NAMALWA (cell line): ENCODE results near the gene TAS2R60.
"Not testable (repeated sequence)": the region's sequence is repeated elsewhere in the genome, so short reads cannot be mapped to it uniquely, and the experiment has no call there.

Experiments
- DNase-seq: peaks from one replicate; pipeline ENCODE4 v3.0.0-alpha.2; 2015; ENCODE audit warnings: low spot score

The TAS2R60 gene

GRCh38 chr7:143411976-143412708 lies 31.1 kb upstream of the TAS2R60 start:
- no peak for DNase-seq

- no peak for DNase-seq
These were observed 30.1 kb upstream of the TAS2R60 start for GRCh38 chr7:143413123-143413522.

GRCh38 chr7:143415209-143415608 lies 28.0 kb upstream of the TAS2R60 start:
- DNase-seq: not testable (repeated sequence)

- no peak for DNase-seq
These were observed 27.4 kb upstream of the TAS2R60 start for GRCh38 chr7:143415742-143416397.

GRCh38 chr7:143416565-143417149 lies 26.6 kb upstream of the TAS2R60 start:
- peak; percentile 77 for DNase-seq

GRCh38 chr7:143417734-143418383 lies 25.4 kb upstream of the TAS2R60 start:
- no peak for DNase-seq

- no peak for DNase-seq
These were observed 24.4 kb upstream of the TAS2R60 start for GRCh38 chr7:143418681-143419458.

- DNase-seq: no peak
These were observed 23.4 kb upstream of the TAS2R60 start for GRCh38 chr7:143419880-143420279.

- DNase-seq: not testable (repeated sequence)
These were observed 22.6 kb upstream of the TAS2R60 start for GRCh38 chr7:143420624-143421023.

GRCh38 chr7:143422033-143422432 lies 21.2 kb upstream of the TAS2R60 start:
- no peak for DNase-seq

GRCh38 chr7:143424476-143424875 lies 18.8 kb upstream of the TAS2R60 start:
- not testable (repeated sequence) for DNase-seq

- no peak for DNase-seq
These were observed 16.6 kb upstream of the TAS2R60 start for GRCh38 chr7:143426479-143427142.

- DNase-seq: no peak
These were observed 13.2 kb upstream of the TAS2R60 start for GRCh38 chr7:143429770-143430698.

GRCh38 chr7:143431109-143431508 lies 12.1 kb upstream of the TAS2R60 start:
- no peak for DNase-seq

GRCh38 chr7:143433759-143434158 lies 9.5 kb upstream of the TAS2R60 start:
- DNase-seq: no peak

GRCh38 chr7:143434660-143435059 lies 8.6 kb upstream of the TAS2R60 start:
- no peak for DNase-seq

GRCh38 chr7:143435266-143435665 lies 8.0 kb upstream of the TAS2R60 start:
- no peak for DNase-seq

GRCh38 chr7:143436325-143436946 lies 6.8 kb upstream of the TAS2R60 start:
- DNase-seq: peak; percentile 30

GRCh38 chr7:143437578-143437977 lies 5.7 kb upstream of the TAS2R60 start:
- no peak for DNase-seq

- DNase-seq: no peak
These were observed 3.4 kb upstream of the TAS2R60 start for GRCh38 chr7:143439866-143440265.
